Activated CD8-positive, alpha-beta T cell treated with anti-CD3 and anti-CD28 coated beads, Interleukin-2, amount 10 ng/mL, durations not matched to agents 7 days and 5 days (primary cell): ENCODE data around the gene CNTN4. TPM values are rescaled to one million over a fixed set of nuclear protein-coding genes. Genes with fewer than 3 reads are reported as not detected.

Experiments
- ATAC-seq: fragments of 150-1000 bp; cut with Tn5 transposase; one replicate; pipeline ENCODE4 v1.10.0; 2021; ENCODE audit warnings: moderate library complexity
- CTCF ChIA-PET: fragments of 350-600 bp; sonication (Branson Sonifier 250); formaldehyde crosslinking; loops from one replicate; lab custom pipeline; 2021; ENCODE audit warnings: antibody characterized with exemption; lab: Charles Lee
- POLR2A ChIA-PET: fragments of 350-600 bp; sonication (Branson Sonifier 250); formaldehyde crosslinking; loops from one replicate; lab custom pipeline; 2021; ENCODE audit warnings: antibody characterized with exemption; lab: Charles Lee
- DNase-seq: peaks from one replicate; pipeline ENCODE4 v3.0.0-alpha.2; 2020
- H3K27ac Mint-ChIP-seq: one replicate; pipeline ENCODE4 v1.8.0; 2021; ENCODE audit warnings: mild to moderate bottlenecking, mixed read lengths
- H3K27me3 Mint-ChIP-seq: one replicate; pipeline ENCODE4 v1.8.0; 2021; ENCODE audit warnings: low read depth, mixed read lengths
- H3K36me3 Mint-ChIP-seq: one replicate; pipeline ENCODE4 v1.8.0; 2021; ENCODE audit warnings: low read depth, mixed read lengths
- H3K4me1 Mint-ChIP-seq: one replicate; pipeline ENCODE4 v1.8.0; 2021; ENCODE audit warnings: low read depth, mixed read lengths
- H3K4me3 Mint-ChIP-seq: one replicate; pipeline ENCODE4 v1.8.0; 2021; ENCODE audit warnings: mild to moderate bottlenecking, mixed read lengths
- H3K9me3 Mint-ChIP-seq: one replicate; pipeline ENCODE4 v1.8.0; 2022; ENCODE audit warnings: mixed read lengths; ENCODE audit not compliant: insufficient read depth
- total RNA-seq, 2 experiments: library from RNA; stranded (reverse); gene quantifications; one replicate each; pipeline ENCODE4 v1.2.3, GENCODE V29; 2021

The CNTN4 gene
- total RNA-seq, 2 experiments from 2014 or later = not detected

DNA sequence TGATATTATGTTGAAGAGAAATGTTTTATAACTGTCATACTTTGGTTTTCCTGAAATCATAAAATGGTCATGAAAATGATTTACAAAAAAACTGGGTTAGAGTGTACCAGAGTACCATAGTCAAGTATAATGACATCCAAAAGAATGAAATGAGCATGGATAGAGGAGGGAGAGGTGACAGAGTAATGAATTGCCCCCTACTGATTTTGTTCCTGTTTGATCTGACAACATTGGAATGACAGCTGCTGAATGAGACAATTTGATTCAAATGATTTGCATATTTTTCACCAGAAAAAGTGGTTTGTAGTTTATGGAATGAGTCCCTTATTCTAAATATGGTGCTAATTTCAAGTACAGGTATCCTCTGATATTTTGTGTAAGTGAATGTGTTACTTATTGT lies 271.7 kb downstream of the CNTN4 start:
- no peak for DNase-seq
- Mint-ChIP-seq H3K9me3 (no peaks in the 10 kb centered on the region), H3K4me1 (no peaks in the 10 kb centered on the region), H3K27ac (no peak overlapping the region), H3K36me3 (no peaks in the 10 kb centered on the region), H3K27me3 (no peaks in the 10 kb centered on the region), H3K4me3 (no peak overlapping the region)
- ChIA-PET POLR2A (no interaction called here), CTCF (no interaction called here)
- ATAC-seq = no peak

DNA sequence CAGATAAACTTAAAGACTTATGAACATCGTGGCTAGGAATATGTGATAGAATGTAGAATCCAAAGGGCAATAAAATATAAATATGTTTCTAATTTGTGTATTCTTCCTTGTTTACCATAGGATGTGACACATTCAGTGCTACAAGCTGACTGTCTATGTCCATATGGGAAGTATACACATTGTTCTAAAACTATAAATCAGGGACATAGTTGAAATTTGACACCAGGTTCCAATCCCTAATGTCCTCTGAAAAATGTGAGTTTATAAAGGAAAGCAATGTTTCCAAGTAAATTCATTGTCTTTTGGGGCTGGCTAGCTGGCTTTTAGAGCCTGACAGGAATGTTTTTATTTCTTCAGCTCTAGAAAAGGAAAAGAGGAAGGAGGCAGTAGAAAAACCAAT lies 273.6 kb downstream of the CNTN4 start:
- CTCF ChIA-PET = no interaction called here
- H3K4me3 Mint-ChIP-seq = no peak overlapping the region
- no peaks in the 10 kb centered on the region for H3K36me3 Mint-ChIP-seq
- H3K9me3 Mint-ChIP-seq = no peaks in the 10 kb centered on the region
- DNase-seq = no peak
- POLR2A ChIA-PET = no interaction called here
- H3K27ac Mint-ChIP-seq = no peak overlapping the region
- no peaks in the 10 kb centered on the region for H3K27me3 Mint-ChIP-seq
- H3K4me1 Mint-ChIP-seq = no peaks in the 10 kb centered on the region
- no peak for ATAC-seq

DNA sequence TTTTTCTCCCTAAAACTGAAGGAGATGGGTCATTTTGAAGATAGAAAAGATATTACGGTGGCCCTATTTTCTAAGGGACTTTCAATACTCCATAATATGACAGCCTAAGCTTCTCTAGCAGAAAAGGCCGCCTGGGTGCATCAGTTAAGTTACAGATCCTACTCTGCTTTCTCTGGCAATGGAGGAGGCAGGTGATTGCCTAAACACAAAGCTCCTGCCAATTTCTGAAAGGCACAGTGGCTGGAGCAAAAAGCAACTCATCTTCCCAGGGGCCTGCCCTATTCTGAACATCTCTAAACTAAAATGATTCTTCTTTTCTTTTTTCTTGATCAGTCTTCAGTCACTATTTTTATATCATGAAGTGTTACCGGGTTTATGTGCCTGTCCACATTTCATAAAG lies 276.7 kb downstream of the CNTN4 start:
- DNase-seq (no peak), ATAC-seq (no peak)
- Mint-ChIP-seq H3K4me3 (no peak overlapping the region), H3K36me3 (no peaks in the 10 kb centered on the region), H3K9me3 (no peaks in the 10 kb centered on the region), H3K27me3 (no peaks in the 10 kb centered on the region), H3K27ac (no peak overlapping the region), H3K4me1 (no peaks in the 10 kb centered on the region)
- ChIA-PET CTCF (no interaction called here), POLR2A (no interaction called here)

DNA sequence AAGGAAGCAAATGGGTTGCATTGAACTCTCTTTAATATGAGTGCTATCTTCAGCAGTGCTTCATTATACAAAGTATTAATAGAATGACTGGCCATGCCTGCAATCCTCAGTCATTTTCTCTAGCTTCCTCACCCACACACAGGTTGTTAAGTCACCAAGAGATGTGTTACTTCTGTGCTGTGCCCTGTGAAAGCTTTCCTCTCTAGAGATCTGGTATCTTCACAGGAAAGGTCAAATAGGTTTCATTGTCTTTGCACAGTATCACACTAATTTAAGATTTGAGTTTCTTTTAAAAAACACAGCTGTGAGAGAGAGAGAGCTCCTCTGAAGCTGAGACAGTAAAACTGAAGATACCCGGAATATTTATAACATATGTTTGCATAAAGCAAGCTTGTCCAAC lies 278.6 kb downstream of the CNTN4 start:
- Mint-ChIP-seq H3K4me1 (no peaks in the 10 kb centered on the region), H3K36me3 (no peaks in the 10 kb centered on the region), H3K27ac (no peak overlapping the region), H3K4me3 (no peak overlapping the region), H3K27me3 (no peaks in the 10 kb centered on the region), H3K9me3 (no peaks in the 10 kb centered on the region)
- ChIA-PET CTCF (no interaction called here), POLR2A (no interaction called here)
- DNase-seq (no peak), ATAC-seq (no peak)

DNA sequence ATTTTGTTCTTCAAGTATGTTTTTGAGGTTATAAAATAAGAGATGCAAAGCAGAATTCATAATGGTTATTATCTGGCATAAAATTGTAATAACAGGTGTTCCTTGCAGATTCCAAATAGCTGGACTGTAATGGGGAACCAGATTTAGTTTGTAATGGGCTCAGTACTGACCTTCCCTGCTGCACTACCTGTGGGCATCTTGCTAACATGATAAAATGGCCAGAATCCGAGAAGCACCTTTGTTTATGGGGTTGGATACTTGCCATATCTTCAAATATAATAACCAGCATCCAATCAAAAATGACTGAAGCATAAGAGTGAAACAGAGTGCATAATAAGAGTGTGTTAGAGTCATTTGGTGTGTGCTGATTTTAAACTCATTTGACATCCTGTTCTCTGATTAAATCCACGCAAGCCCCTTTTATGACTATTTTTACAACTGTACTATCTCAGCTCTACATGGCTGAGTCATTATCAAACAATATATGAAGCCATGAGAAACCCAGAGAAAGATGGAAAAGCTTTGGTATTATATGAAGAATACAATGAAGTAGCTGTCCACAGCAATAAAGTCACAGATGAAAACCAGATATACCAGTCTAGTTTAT lies 292.4 kb downstream of the CNTN4 start:
- no peaks in the 10 kb centered on the region for H3K27me3 Mint-ChIP-seq
- ChIA-PET CTCF (interaction anchor here (1.0 kb wide), 1 partner anchor 11 kb away, joined by 3 read pairs; no protein-coding TSS in a partner anchor), POLR2A (no interaction called here)

DNA sequence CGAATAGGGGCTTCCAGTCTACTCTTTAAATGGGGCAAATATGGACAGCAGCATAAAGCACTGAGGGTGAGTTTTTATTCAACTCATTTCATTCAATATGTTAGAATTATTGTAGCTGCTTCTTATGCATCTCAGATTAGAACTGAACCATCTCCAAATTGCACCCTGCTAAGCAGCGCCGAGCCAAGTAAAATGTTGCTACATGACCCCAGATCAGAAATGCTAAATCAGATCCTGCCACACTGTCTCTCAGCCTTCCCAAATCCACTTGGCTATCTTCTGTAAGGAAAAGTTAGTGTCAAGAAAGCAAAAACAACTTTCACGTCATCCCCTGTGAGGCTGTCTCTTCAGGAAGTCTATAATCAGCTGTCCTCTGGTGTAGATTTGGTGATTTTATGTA lies 293.2 kb downstream of the CNTN4 start:
- POLR2A ChIA-PET = no interaction called here
- CTCF ChIA-PET = interaction anchor here (1.0 kb wide), 1 partner anchor 10 kb away, joined by 3 read pairs; no protein-coding TSS in a partner anchor
- H3K36me3 Mint-ChIP-seq = no peaks in the 10 kb centered on the region

More for the DNA sequence above, 292.4 kb downstream of the CNTN4 start:
- Mint-ChIP-seq H3K4me3 (no peak overlapping the region), H3K27ac (no peak overlapping the region), H3K36me3 (no peaks in the 10 kb centered on the region), H3K4me1 (no peaks in the 10 kb centered on the region), H3K9me3 (no peaks in the 10 kb centered on the region)
- ATAC-seq (no peak), DNase-seq (no peak)

DNA sequence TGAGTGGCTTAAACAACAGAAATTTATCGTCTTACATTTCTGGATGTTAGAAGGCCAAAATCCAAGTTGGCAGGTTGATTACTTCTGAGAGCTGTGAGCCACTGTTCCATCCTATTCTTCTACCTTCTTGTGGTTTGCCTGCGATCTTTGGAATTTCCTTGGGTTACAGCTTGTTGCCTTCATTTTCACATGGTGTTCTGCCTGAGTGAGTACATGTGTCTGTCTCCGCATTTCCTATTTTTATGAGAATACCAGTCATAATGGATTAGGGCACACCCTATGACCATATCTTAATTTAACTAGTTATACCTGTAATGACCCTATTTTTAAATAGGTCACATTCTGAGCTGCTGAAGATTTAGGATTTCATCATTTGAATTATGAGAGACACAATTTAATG lies 294.3 kb downstream of the CNTN4 start:
- H3K36me3 Mint-ChIP-seq = no peaks in the 10 kb centered on the region
- CTCF ChIA-PET = no interaction called here
- no peaks in the 10 kb centered on the region for H3K4me1 Mint-ChIP-seq
- DNase-seq (no peak), ATAC-seq (no peak)
- H3K27ac Mint-ChIP-seq = no peak overlapping the region
- H3K27me3 Mint-ChIP-seq = no peaks in the 10 kb centered on the region
- POLR2A ChIA-PET = no interaction called here
- H3K9me3 Mint-ChIP-seq = no peaks in the 10 kb centered on the region
- H3K4me3 Mint-ChIP-seq = no peak overlapping the region

More for the DNA sequence above, 293.2 kb downstream of the CNTN4 start:
- no peaks in the 10 kb centered on the region for H3K27me3 Mint-ChIP-seq
- H3K4me3 Mint-ChIP-seq = no peak overlapping the region
- no peaks in the 10 kb centered on the region for H3K4me1 Mint-ChIP-seq
- DNase-seq (no peak), ATAC-seq (no peak)
- H3K9me3 Mint-ChIP-seq = no peaks in the 10 kb centered on the region
- H3K27ac Mint-ChIP-seq = no peak overlapping the region

DNA sequence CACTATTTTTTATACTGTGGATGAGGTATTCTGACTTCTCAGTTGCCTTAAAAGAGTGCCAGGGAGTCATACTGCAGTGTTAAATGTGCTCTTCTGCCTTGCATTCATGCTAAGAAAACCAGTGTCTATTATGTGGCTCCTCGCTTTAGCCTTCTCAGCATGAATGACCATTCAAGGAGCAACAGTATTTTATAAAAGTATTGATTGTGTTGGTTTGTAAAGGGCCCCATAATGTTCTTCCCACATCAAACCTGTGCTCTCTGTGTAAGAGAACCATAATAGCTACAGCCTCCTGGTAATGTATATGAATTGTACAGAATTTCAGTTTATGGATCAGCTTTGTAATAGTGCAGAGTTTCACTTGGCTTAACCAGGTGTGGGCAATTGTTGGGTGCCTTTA lies 316.4 kb downstream of the CNTN4 start:
- DNase-seq (no peak), ATAC-seq (no peak)
- H3K27ac Mint-ChIP-seq = no peak overlapping the region
- no peaks in the 10 kb centered on the region for H3K27me3 Mint-ChIP-seq
- ChIA-PET POLR2A (no interaction called here), CTCF (no interaction called here)
- no peak overlapping the region for H3K4me3 Mint-ChIP-seq
- no peaks in the 10 kb centered on the region for H3K9me3 Mint-ChIP-seq
- no peaks in the 10 kb centered on the region for H3K36me3 Mint-ChIP-seq
- H3K4me1 Mint-ChIP-seq = no peaks in the 10 kb centered on the region

DNA sequence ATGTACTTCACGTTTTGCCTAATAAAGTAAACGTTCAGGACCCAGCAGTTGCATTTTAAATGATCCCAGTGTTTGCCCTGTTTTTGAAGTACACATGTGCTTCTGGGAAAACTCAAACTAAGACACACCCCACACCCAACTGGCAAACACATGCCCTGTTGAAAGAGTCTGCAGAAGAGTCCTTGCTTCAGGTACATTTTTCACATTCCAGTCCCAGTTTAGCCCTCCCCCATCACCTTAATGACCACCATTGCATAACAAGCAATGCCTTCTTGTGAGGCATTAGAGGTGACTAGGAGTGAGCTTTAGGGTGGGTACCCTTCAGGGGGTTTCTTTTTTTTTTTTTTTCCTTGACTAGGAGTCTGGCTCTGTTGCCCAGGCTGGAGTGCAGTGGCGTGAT lies 322.3 kb downstream of the CNTN4 start:
- ATAC-seq (no peak), DNase-seq (no peak)
- Mint-ChIP-seq H3K27ac (no peak overlapping the region), H3K27me3 (no peaks in the 10 kb centered on the region), H3K4me1 (no peaks in the 10 kb centered on the region), H3K36me3 (no peaks in the 10 kb centered on the region), H3K4me3 (no peak overlapping the region), H3K9me3 (no peaks in the 10 kb centered on the region)
- POLR2A ChIA-PET = no interaction called here
- CTCF ChIA-PET = no interaction called here

DNA sequence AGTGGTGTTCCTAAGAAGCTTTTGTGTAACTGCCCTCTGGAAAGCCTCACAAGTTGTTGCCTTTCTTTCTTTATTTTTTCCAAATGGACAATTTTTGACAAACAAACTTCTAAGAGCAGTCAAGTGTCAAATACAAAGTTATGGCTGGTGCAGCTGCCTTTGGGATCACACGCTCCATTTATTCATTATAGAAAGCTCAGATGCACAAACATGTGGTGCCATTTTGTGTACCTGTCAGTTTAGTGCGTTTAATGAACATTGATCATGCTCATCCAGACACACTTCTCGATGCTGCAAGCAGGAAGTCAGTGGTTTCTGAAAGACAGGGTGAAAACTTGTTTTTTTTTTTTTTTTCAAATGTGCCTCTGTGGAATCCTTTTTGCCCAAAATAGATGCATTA lies 324.5 kb downstream of the CNTN4 start:
- Mint-ChIP-seq H3K27ac (no peak overlapping the region), H3K36me3 (no peaks in the 10 kb centered on the region), H3K27me3 (no peaks in the 10 kb centered on the region), H3K4me1 (no peaks in the 10 kb centered on the region), H3K9me3 (peaks cover 6% of the 10 kb centered on the region), H3K4me3 (no peak overlapping the region)
- POLR2A ChIA-PET = no interaction called here
- DNase-seq (no peak), ATAC-seq (no peak)
- CTCF ChIA-PET = no interaction called here

DNA sequence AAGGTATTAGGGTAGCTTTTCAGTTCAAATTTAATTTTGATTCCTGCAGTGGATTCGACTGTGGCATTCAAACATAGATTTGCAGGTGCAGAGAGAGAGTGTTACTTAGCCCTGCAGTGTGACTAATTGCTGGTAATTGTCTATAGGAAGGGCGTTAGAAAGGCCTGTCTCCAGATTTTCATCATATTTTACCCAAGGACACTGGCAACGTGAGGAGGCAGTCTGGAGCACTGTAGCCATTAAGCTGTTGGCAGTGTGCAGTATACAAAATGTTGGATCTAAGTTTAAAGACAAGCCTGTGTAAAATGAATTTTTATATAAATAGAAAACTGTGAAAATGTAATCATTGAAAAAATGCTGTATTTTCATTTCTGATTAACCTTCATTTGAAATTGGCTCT lies 342.9 kb downstream of the CNTN4 start:
- H3K4me3 Mint-ChIP-seq = no peak overlapping the region
- no peak overlapping the region for H3K27ac Mint-ChIP-seq
- no peaks in the 10 kb centered on the region for H3K36me3 Mint-ChIP-seq
- no peaks in the 10 kb centered on the region for H3K27me3 Mint-ChIP-seq
- CTCF ChIA-PET = no interaction called here
- no peaks in the 10 kb centered on the region for H3K9me3 Mint-ChIP-seq
- ATAC-seq (no peak), DNase-seq (no peak)
- H3K4me1 Mint-ChIP-seq = no peaks in the 10 kb centered on the region
- POLR2A ChIA-PET = no interaction called here

DNA sequence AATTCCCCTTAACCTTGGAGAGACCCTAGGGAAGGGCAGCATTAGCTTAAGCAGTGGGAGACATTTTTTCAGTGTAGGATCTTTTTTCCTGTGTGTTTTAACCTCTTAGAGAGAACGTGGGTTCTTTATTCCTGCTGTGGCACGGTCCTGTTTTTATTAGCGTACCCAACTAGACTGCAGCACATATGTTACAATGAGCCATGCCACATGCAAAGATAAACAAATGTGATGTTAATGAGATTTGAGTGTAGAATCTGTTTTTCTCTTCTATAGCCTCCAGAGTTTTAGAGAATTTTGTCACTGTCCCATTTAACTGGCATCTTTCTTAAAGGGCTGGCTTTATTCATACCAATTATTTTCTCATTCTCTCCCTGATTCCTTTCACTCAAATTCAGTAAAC lies 347.5 kb downstream of the CNTN4 start:
- Mint-ChIP-seq H3K27ac (no peak overlapping the region), H3K27me3 (no peaks in the 10 kb centered on the region), H3K4me3 (no peak overlapping the region), H3K9me3 (no peaks in the 10 kb centered on the region), H3K36me3 (no peaks in the 10 kb centered on the region), H3K4me1 (no peaks in the 10 kb centered on the region)
- ChIA-PET CTCF (no interaction called here), POLR2A (no interaction called here)
- ATAC-seq = no peak
- DNase-seq = no peak

DNA sequence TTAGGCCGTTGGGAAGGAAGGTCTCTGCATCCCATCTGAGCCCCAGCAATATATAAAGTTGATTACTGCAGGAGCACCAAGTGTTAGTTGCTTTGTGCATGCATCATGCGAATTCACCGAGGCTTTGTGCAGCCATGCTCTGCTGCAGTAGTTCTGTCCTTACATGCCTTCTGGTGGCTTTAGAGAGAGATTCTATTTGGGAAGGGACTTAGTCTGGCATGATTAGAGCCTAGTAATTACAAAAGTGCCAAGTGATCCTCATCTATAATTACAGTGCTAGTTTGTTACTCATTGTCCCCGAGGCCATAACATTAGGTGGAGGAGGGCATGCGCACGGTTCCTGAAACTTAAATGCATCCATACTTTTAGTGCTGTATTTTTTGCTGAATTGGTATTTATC lies 353.6 kb downstream of the CNTN4 start:
- Mint-ChIP-seq H3K4me1 (no peaks in the 10 kb centered on the region), H3K9me3 (no peaks in the 10 kb centered on the region), H3K4me3 (no peak overlapping the region), H3K36me3 (no peaks in the 10 kb centered on the region), H3K27me3 (no peaks in the 10 kb centered on the region), H3K27ac (no peak overlapping the region)
- POLR2A ChIA-PET = no interaction called here
- ATAC-seq = no peak
- no peak for DNase-seq
- CTCF ChIA-PET = no interaction called here
